ENCODE results near the gene P2RX4. TPM values are rescaled to one million over a fixed set of nuclear protein-coding genes. Genes with fewer than 3 reads are reported as not detected.

P2RX4 gene
- total RNA-seq, 6 donors from 2014 or later = 62.7 to 98.5 (median 79.5) TPM

DNA sequence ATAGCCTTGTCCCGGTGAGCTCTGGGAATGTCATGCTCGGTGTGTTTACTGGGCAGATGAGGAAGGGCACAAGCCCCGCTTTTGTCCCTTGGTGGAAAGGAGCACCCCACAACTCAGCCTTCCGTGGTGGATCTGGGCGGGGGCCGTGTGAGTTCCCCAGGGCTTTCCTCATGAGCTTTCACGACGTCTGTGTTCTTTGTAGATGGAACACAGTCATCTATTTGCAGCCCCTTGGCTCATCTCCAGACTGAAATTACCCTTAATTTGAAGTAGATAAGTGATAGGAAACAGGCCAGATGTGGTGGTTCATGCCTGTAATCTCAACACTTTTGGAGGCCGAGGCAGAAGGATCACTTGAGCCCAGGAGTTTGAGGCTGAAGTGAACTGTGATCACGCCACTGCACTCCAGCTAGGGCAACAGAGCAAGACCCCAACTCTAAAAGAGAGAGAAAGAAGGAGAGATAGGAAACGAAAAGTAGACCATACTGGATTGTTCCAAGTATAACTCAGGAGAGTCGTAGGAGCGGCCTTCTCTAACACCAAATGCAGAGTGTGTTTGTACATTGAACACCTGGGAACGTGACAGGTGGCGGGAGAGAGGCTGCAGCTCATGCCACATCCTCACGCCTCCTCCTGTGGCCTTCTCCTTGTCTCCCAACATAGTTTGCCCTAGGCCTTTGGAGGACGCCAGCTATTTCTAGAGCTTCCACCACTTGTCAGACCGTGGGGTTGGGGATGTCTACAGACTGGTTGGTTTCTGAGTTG lies 8.8 kb downstream of the P2RX4 start:
- no peak overlapping the region for H3K4me3 ChIP-seq
- no peaks in the 10 kb centered on the region for H3K27me3 ChIP-seq
- peaks cover 0 to 58% (median 18%) of the 10 kb centered on the region in 4 donors for H3K36me3 ChIP-seq
- DNase-seq = no peak
- no peak overlapping the region for H3K27ac ChIP-seq
- 92 to 93% methylated on average over 16 to 18 of the region's 18 CpGs for WGBS, 2 donors
- peaks cover 11 to 17% (median 16%) of the 10 kb centered on the region in 4 donors for H3K4me1 ChIP-seq
- no peaks in the 10 kb centered on the region for H3K9me3 ChIP-seq
- ATAC-seq (ENCODE audit: low FRiP score in 2 of 2) = no peak
- TF ChIP-seq CTCF (IDR thresholded peaks at IDR 0.05) = no peak
- no peak for TF ChIP-seq POLR2A (IDR thresholded peaks at IDR 0.05)
- no peak for TF ChIP-seq EP300 (IDR thresholded peaks at IDR 0.05)
- no peak for TF ChIP-seq POLR2AphosphoS5 (IDR thresholded peaks at IDR 0.05)

GRCh38 chr12:121219353-121219986 lies 9.5 kb downstream of the P2RX4 start:
- TF ChIP-seq POLR2AphosphoS5 (IDR thresholded peaks at IDR 0.05) (no peak), EP300 (IDR thresholded peaks at IDR 0.05) (no peak)
- Histone ChIP-seq H3K27ac (no peak overlapping the region), H3K27me3 (no peaks in the 10 kb centered on the region), H3K9me3 (no peaks in the 10 kb centered on the region), H3K4me1 (peaks cover 10 to 13% (median 11%) of the 10 kb centered on the region in 4 donors), H3K36me3 (peaks cover 0 to 61% (median 21%) of the 10 kb centered on the region in 4 donors), H3K4me3 (no peak overlapping the region)
- WGBS, 2 donors = 98 to 100% methylated on average over 3 of the region's 3 CpGs
- no peak for ATAC-seq (ENCODE audit: low FRiP score in 2 of 2)
- DNase-seq = no peak

GRCh38 chr12:121222847-121223246 lies 12.9 kb downstream of the P2RX4 start:
- TF ChIP-seq CTCF (IDR thresholded peaks at IDR 0.05) = no peak
- TF ChIP-seq EP300 (IDR thresholded peaks at IDR 0.05) = no peak
- no peak for TF ChIP-seq POLR2AphosphoS5 (IDR thresholded peaks at IDR 0.05)
- TF ChIP-seq POLR2A (IDR thresholded peaks at IDR 0.05) = no peak
- WGBS, 2 donors = 85 to 86% methylated on average over 10 of the region's 10 CpGs
- ATAC-seq (ENCODE audit: low FRiP score in 2 of 2) (no peak), DNase-seq (no peak)
- H3K27me3 ChIP-seq = no peaks in the 10 kb centered on the region
- no peaks in the 10 kb centered on the region for H3K9me3 ChIP-seq
- peak overlapping the region in 1 of 4 donors; percentile 46 for H3K27ac ChIP-seq
- H3K4me1 ChIP-seq = peaks cover 0 to 5% (median 2%) of the 10 kb centered on the region in 4 donors
- no peak overlapping the region for H3K4me3 ChIP-seq
- H3K36me3 ChIP-seq = peaks cover 3 to 58% (median 24%) of the 10 kb centered on the region in 4 donors

DNA sequence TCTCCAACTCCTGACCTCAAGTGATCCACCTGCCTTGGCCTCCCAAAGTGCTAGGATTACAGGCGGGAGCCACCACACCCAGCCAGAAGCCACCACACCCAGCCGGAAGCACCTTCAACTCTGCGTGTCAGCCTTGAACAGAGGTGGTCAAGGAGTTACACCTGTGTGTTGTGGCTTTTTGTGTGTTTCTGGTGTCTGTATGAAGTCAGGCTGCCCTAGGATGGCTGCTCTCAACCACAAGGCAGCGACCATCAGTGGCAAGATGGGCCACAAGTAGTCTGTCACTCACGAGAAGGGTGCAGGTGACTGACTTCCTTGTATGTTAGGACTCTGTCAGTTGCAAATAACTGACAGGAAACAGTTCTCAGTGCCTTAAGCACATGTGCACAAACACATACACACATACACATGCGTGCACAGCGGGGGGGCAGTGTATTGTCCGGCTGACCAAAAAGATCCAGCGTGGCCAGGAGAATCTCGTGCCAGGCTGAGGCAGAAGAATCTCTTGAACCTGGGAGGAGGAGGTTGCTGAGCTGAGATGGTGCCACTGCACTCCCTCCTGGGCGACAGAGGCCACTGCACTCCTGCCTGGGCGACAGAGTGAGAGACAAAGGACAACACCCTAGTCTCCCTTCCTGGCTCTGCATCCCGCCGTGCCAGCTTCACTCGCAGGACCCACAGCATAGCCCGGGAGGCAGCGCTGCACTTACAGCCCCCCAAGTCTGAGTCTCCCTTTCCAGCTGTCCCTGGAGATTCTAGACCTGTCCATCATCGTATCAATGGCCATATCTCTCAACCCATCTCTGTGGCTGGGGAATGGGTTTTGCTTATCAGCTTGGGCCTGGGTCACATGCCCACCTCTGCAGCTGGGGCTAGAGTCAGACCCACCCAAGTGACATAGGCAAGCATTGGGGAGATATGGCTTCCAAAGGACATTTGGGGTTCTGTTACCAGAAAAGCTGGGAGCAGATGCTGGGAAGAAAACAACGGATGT lies 13.7 kb downstream of the P2RX4 start:
- TF ChIP-seq POLR2AphosphoS5 (IDR thresholded peaks at IDR 0.05) (no peak), POLR2A (IDR thresholded peaks at IDR 0.05) (no peak), EP300 (IDR thresholded peaks at IDR 0.05) (no peak), CTCF (IDR thresholded peaks at IDR 0.05) (peak in 2 of 6 experiments; percentile 11 to 17)
- WGBS, 2 donors = 68 to 87% methylated on average over 15 to 19 of the region's 19 CpGs
- peaks cover 0 to 5% (median 2%) of the 10 kb centered on the region in 4 donors for H3K4me1 ChIP-seq
- no peak for ATAC-seq (ENCODE audit: low FRiP score in 2 of 2)
- no peaks in the 10 kb centered on the region for H3K9me3 ChIP-seq
- no peak for DNase-seq
- H3K4me3 ChIP-seq = no peak overlapping the region
- H3K27me3 ChIP-seq = no peaks in the 10 kb centered on the region
- peak overlapping the region in 1 of 4 donors; percentile 46 for H3K27ac ChIP-seq
- H3K36me3 ChIP-seq = peaks cover 3 to 52% (median 26%) of the 10 kb centered on the region in 4 donors

Measured in upper lobe of left lung (tissue), 6 donors.